Tibial nerve (tissue), 4 donors: ENCODE measurements around the gene ANKRD45.
"Not testable (repeated sequence)": the region's sequence is repeated elsewhere in the genome, so short reads cannot be mapped to it uniquely, and the experiment has no call there.

ENCODE experiments used
- EP300 ChIP-seq, 2 donors: sonication (generic); formaldehyde crosslinking; IDR thresholded peaks; one replicate each; pipeline ENCODE4 v1.6.1; 2017; ENCODE audit warnings: antibody characterized with exemption in 2 of 2, mild to moderate bottlenecking in 1 of 2
- POLR2A ChIP-seq, 2 donors: fragments of 450-650 bp; IDR thresholded peaks; one replicate each; pipeline ENCODE4 v1.6.1; 2017; ENCODE audit warnings: antibody characterized with exemption in 2 of 2, mild to moderate bottlenecking in 2 of 2, moderate library complexity in 2 of 2
- TF ChIP-seq, protein P1 (sequence below), 5 experiments: fragments of 200-600 bp in 3 of 5; fragments of 450-650 bp in 2 of 5; sonication (generic) in 3 of 5; IDR thresholded peaks; one replicate each; pipeline ENCODE4 v1.5.1; 2016 to 2019; ENCODE audit warnings: antibody characterized with exemption in 5 of 5, mild to moderate bottlenecking in 3 of 5, moderate library complexity in 2 of 5

DNA sequence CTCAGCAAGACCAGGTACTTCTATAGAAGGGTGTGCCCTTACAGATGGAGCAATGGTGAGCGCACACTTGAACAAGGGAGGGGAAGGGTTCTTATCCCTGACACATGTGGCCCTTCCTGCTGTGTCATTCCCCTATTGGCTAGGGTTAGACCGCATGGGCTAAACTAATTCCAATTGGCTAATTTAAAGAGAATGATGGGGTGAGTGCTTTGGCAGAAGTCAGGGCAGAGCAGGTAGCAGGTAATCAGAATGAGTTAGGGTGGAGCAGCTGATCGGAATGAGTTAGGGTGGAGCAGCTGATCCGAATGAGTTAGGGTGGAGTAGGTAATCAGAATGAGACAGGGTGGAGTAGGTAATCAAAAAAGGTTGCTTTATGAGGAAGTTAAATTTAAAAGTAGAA, 14.2 kb upstream of the ANKRD45 start:
- TF ChIP-seq, protein P1, sequence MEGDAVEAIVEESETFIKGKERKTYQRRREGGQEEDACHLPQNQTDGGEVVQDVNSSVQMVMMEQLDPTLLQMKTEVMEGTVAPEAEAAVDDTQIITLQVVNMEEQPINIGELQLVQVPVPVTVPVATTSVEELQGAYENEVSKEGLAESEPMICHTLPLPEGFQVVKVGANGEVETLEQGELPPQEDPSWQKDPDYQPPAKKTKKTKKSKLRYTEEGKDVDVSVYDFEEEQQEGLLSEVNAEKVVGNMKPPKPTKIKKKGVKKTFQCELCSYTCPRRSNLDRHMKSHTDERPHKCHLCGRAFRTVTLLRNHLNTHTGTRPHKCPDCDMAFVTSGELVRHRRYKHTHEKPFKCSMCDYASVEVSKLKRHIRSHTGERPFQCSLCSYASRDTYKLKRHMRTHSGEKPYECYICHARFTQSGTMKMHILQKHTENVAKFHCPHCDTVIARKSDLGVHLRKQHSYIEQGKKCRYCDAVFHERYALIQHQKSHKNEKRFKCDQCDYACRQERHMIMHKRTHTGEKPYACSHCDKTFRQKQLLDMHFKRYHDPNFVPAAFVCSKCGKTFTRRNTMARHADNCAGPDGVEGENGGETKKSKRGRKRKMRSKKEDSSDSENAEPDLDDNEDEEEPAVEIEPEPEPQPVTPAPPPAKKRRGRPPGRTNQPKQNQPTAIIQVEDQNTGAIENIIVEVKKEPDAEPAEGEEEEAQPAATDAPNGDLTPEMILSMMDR (IDR thresholded peaks at IDR 0.05): not testable (repeated sequence)
- not testable (repeated sequence) for TF ChIP-seq POLR2A, EP300 (IDR thresholded peaks at IDR 0.05)
